Left renal pelvis (tissue), 4 donors: ENCODE data around the gene NDST1. TPM values are rescaled to one million over a fixed set of nuclear protein-coding genes. Genes with fewer than 3 reads are reported as not detected.

Source experiments
- DNase-seq, 4 donors: peaks; one replicate each; pipeline ENCODE4 v3.0.0-alpha.2; 2013; ENCODE audit warnings: low read depth in 4 of 4, low spot score in 3 of 4
- polyA plus RNA-seq, 4 donors: library from polyadenylated mRNA; unstranded; fragments of 120-200 nt; gene quantifications; one replicate each; pipeline ENCODE4 v1.2.1, GENCODE V29; 2013; ENCODE audit not compliant: insufficient read length in 4 of 4

The NDST1 gene
- polyA plus RNA-seq, 4 donors: 51.8 to 70.0 (median 52.9) TPM

DNA sequence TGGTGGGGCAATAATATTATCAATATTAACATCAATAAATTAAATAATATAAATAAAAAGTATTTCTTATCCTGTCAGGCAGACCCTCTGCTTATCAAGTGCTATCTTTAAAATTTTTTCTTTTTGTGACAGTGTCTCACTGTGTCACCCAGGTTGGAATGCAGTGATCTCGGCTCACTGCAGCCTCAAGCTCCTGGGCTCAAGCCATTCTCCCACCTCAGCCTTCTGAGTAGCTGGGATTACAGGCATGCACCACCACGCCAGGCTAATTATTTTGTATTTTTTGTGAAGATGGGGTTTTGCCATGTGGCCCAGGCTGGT lies 53.2 kb downstream of the NDST1 start:
- DNase-seq: no peak

DNA sequence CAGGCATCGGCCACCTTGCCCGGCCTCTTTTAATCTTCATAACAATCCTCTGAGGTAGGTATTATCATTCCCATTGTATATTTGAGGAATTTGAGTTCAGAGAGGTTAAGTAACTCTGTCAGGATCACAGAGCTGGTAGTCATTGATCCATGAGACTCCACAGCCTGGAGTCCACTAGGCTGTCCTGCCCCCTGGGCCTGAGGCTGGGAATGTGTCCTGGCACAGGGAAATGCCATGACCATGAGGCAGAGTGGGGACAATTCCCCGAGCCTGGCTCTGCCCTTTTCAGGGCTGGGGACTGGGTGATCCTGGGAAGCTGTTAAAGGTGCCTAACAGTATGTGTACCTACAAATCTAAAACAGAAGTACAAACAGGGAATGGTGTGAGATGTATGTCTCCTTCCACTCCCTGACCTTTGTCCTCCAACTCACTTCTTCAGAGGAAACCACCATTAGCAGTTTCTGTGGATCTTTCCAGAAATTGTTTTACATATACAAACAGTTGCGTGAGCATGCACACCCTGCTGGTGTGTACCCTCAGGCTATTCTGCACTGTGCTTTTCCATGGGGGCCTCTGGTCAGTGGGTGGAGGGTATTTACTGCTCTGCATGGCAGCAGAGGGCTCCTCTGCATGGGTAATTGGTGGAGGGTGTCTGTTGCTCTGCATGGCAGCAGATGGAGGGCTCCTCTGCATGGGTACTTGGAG lies 53.8 kb downstream of the NDST1 start:
- no peak for DNase-seq

DNA sequence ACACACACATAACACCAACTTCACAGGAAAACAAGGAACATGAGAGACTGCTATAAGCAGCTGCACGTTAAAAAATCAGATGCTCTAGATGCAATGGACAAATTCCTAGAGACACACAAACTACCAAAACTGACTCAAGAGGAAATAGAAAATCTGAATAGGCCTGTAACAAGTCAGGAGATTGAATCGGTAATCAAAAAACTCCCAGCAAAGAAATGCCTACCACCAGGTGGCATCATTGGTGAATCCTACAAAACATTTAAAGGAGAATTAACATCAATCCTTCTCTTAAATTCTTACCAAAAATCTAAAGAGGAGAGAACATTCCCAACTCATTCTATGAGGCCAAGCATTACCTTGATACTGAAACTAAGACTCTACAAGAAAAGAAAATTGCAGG lies 54.9 kb downstream of the NDST1 start:
- no peak for DNase-seq

DNA sequence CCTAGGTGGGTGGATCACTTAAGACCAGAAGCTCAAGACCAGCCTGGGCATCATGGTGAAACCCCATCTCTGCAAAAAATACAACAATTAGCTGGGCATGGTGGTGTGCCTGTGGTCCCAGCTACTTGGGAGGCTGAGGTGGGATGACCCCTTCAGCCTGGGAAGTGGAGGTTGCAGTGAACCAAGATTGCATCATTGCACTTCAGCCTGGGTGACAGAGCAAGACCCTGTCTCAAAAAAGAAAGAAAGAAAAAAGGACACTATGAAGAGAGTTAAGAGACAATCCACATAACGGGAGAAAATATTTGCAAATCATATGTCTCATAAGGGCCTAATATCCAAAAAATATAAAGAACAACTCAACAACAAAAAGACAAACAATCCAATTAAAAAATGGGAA lies 57.9 kb downstream of the NDST1 start:
- no peak for DNase-seq

DNA sequence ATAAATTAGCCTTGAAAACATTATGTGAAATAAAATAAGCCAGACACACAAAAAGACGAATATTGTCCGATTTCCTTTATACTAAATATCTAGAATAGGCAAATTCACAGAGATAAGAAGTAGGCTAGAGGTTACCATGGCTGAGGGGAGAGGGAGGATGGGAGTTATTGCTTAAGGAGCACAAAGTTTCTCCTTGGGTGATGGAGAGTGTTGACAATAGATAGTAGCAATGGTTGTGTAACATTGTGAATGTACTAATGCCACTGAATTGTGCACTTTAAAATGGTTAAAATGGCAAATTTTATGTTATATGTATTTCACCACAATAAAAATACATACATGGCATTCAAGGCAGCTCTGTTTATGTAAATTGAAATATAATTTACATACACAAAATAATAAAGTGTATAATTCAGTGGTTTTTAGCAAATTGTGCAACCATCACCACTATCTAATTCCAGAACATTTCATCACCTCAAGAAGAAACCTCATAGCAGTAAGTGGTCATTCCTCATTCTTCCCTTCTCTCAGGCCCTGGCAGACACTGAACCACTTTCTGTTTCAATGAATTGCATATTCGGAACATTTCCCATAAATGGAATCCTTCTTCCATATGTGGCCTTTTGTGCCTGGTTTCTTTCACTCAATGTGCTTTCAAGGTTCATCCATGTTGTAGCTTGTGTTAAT lies 59.2 kb downstream of the NDST1 start:
- no peak for DNase-seq

DNA sequence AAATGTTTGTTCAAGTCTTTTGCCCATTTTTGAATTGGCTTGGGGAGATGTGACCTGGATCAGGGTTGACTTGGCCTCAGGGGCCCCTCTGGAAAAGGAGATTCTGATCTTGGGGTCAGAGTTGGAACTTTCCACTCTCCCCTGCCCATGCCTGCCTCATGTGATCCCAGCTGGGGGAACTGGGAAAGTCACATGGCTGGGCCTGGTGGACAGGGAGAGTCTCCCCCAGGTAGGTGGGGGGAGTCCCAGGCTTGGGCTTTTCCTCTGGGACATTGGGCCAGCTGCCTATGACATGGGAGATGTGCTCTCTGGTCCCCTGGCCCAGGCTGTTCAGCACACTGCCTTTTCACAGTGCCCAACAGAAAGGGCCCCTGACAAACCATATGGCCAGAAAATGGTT lies 60.7 kb downstream of the NDST1 start:
- DNase-seq: no peak

DNA sequence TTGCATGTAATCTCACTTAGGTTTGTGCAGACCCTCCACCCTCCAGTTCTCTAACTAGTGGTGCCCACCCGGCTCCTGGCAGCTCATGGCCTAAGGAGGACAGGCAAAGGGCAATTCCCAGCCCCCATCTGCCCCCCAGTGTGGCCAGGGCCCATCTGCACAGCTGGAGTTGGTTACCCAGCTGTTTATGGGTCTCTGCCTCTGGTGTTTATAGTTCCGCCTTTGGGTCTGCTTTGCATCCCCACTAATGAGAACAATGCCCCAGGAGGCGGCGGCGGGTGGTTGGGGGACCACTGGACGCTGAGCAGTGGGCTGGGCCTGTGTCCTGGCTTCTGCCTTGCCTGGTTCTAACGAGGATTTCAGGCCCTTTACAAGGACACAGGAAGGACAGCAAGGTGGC lies 62.4 kb downstream of the NDST1 start:
- no peak for DNase-seq

DNA sequence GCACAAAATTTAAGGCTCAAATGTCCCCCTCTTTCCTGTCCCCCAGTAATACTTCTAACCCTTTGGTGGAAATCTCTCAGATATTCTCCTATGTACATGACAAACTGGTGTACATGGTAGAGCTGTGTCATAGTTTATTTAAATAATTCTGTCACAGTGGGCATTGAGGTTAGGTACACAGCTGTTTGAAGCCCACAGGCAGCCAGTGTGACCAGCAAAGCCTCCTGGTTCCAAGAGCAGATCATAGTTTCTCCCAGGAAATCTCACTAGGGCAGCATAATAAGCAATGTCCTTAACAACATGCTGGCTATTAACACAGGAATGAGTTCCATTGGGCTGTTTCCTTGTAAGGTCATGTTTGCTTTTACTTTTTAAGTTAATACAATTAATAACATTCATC lies 63.9 kb downstream of the NDST1 start:
- no peak for DNase-seq

DNA sequence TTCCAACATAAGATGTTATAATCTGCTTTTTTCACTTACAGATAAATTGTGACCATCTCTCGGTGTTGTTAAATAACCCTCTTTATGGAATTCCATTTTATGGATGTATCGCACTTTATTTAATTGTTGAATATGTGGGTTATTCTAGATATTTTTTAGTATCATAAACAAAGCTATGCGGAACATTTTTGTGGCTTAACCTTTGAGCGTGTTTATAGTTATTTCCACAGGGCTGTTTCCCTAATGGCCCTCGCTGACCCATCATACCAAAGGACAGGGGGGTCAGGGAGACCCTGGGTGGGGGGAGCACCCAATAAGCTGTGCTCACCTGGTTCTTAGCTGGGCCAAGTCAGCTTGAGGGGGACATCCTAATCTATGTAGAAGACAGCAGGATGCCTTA lies 65.3 kb downstream of the NDST1 start:
- no peak for DNase-seq

DNA sequence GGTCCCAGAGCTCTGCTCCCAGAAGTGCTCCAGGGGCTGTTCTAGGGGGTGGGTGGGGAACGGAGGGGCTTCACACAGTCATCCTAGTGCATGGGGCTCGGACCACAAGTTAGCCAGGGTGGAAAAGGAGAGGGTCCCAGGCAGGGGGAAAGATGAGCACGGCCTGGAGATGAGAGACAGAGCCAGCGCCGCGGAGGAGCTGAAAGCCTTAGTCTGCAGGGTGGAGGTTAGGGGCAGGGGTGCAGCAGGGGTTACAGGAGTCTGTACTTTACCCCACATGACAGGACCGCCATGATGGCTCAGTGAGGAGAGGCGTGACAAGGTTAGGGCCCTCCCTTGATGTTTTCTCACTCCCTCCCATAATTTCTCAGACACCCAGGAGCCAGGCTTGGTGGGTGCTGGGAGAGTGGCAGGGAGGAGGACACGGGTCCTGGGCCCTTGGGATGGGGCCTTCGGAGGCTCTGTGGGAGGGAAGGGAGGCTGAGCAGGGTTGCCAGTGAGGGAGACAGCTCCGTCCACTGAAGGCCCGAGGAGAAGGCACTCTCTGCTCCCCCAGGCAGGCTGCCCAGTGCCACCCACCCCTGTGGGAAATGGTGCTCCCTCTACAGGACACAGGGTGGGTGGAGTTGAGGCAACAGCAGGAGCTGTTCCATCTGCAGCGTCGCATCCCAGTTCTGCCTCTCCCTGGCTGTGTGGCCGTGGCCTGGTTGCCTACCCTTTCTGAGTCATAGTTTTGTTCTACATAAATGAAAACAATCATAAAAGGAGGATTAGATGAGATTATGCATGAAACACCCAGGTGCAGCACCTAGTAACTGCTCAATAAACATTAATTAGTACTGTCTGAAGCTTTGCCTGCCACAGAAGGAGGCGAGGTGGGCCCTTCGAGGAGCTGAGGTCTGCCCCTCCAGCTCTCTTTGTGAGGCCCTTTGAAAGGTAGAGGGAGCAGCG lies 66.2 kb downstream of the NDST1 start:
- no peak for DNase-seq

DNA sequence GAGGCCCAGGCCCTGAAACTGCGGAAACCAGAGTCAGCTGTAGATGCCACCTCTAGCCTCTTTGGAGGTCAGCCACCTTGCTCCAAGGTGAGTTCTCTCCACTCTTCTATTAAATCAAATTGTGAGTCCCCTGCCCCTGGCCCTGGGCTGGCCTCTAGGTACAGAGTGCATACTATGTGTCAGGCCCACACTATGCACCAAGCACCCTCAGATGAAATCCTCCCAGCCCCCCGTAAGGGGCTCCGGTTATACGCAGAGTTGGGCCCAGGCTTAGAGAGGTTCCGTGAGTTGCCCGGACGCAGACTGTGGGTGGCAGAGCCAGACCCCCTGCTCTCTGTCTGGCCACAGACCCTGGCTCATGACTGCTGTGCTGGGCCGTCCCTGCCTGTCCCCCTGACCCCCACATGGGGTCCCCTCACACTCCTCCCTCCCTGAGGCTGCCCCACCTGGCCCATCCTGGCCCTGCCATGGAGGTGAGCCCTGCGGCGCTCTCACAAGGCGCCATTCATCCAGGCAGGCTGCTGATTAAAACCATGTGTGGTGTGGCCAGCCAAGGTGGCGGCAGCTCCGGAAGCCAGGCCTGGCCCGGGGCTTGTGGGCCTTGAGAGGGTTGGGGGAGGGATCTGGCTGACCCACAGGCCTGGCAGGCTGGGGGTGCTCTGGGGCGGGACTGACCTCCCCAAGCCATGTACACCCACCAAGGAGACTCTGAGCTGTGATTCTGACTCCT lies 67.1 kb downstream of the NDST1 start:
- no peak for DNase-seq

DNA sequence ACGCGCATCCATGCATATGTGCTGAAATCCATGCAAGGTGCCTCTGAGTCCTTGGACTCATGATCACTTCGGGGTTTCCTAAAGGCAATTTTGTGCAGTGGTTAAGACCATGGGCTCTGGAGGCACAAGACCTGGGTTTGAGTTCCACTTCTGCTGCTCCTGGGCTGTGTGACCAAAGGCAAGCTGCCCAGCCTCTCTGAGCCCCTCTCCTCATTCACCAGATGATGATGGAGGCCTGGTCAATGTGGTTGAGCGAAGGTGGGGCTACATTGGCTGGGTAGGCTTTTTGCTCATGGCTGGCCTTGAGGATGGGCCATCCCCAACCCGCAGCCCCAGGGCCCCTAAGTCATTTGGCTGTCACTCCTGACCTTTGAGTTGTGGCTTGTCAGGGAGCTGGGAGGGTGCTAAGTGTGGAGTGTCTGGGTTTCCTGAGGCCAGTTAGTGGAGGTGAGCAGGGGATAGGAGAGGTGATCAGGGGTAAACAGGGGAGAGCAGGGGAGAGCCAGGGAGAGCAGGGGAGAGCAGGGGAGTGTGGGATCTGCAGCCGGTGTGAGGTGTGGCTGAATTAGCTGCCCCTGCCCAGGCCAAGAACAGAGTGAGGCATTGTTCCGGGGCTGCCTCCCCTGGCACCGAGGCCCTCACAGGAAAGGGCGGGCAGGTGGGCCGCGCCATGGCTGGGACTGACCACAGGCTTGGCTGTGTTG lies 68.0 kb downstream of the NDST1 start:
- DNase-seq: no peak

DNA sequence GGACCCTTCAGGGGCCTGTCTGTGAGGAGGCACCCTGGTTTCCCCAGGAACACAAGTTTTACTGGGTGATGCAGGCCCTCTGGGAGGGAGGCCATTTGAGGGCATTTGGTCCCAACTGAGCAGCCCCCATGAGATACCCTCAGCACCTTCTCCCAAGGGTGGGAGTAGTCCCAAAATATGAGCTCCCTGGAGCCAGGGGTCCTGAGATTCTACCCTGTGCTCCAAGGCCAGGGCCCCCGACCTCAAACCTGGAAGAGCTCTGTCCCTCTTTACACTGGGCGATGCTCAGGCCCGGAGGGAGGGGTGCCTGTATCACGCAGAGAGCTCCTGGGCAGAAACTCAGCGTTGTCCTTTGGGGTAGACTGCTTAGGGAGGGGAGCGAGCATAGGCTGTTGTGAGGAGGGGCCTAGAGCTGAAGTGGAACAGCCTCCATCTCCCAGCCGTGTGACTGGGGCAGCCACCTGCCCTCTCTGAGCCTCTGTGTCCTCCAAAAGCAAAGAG lies 68.6 kb downstream of the NDST1 start:
- DNase-seq: no peak

DNA sequence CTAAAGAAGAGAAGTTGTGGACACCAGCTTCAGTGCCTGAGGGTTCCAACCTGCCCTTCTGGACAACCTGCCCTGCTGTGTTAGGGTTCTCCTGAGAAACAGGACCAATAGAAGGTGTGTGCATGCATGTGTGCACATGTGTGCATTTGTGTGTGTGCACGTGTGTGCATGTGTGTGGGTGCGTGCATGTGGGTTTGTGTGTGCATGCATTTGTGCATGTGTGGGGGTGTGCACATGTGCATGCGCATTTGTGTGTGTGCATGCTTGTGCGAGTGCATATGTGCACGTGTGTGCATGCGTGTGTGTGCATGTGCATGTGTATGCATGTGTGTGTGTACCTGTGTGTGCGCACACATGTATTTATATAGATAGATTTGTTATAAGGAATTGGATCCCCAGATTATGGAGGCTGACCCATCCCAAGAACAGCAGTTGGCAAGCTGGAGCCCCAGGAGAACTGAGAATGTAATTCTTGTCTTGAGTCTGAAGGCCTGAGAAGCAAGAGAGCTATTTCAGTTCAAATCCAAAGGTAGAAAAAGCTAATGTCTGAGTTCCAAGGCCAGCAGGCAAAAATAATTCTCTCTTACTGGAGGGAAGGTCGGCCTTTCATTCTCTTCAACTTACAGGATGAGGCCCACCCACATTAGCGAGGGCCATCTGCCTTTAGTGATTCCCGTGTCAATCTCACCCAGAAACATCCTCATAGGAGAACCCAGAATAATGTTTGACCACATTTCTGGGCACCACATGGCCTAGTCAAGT lies 69.6 kb downstream of the NDST1 start:
- DNase-seq: no peak

DNA sequence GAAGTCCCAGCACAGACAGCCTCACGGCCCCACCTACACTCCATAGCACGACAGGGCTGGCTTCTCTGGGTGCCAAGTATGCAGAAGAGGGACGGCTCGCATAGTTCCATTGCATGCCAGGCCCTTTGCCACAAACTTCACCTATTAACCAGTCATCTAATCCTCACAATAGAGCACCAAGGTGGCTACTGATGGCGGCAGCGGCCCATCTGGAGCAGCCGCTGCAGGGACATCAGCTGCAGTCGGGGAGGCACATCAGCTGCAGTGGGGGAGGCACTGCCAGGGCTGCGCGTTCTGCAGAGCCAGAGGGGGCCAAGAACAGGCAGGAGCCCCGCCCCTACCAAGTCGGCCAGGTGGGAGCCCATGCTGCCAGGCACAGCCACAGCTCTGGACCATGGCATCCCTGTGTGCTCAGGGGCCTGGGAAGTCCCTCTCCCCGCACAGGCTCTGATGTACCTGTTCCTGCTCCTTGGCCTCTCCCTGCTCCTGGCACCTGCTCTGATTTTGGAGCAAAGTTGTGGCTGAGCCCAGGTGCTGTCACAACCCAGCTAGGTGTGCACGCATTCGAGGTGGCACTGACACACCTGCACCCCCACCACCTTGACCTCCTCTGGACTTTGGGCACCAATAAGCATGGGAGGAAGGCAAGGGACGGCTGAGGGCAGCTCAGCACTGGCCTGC lies 71.0 kb downstream of the NDST1 start:
- DNase-seq: no peak

DNA sequence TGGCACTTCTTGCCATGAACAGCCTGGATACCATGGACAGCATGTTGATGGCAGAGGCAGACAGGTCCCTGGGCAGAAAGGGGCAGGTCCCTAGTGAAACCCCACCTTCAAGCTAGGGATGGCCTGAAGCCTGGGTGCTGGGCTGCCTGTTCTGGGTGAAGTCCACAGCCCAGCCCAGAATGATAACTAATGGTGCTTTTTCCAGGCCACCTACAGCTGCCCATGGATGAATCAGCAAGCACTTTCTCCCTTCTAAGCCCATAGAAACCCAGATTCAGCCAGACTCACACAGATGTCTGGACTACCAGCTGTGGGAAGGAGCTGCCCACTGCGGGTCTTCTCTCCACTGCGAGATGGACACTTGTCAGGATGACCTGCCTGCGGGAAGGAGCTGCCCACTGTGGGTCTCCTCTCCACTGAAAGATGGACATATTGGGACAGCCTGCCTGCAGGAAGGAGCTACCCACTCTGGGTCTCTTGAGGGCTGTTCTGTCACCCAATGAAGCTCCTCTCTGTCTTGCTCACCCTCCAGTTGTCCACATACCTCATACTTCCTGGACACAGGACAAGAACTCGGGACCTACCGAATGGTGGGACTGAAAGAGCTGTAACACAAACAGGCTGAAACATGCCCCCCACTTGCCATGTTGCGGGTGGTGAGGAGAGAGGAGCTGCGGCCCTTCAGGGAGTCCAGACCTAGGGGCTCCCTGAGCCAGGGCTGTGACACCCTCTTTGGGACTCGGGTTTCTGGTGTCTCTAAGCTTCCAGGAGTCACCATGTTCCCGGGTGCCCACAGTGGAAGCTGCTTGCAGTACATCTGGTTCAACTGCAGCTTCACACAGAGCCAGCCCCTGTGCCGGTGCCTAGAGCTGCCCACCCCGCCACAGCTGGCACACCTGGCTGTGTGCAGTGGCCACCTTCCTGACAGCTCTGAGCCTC lies 71.8 kb downstream of the NDST1 start:
- no peak for DNase-seq

DNA sequence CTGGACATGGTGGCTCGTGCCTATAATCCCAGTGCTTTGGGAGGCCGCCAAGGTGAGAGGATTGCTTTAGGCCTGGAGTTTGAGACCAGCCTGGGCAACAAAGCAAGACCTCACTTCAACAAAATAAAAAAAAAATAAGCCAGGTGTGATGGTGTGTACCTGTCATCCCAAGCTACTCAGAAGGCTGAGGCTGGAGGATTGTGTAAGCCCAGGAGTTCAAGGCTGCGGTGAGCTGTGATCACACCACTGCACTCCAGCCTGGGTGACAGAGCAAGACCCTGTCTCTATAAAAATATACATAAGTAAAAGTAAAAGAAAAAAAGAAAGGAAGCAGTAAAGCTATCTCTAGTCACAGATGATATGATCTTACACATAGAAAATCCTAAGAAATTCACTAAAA lies 73.0 kb downstream of the NDST1 start:
- no peak for DNase-seq
